Activated T-helper 17 cell treated with anti-CD3 and anti-CD28 coated beads, Interleukin-2, amount 50 U/mL, for 72 hours (primary cell): Measurements from ENCODE around the gene SLC9A1. TPM values are rescaled to one million over a fixed set of nuclear protein-coding genes. Genes with fewer than 3 reads are reported as not detected.

Experiments
- ATAC-seq: fragments of 150-1000 bp; cut with Tn5 transposase; replicated peaks from 2 replicates; pipeline ENCODE4 v1.10.0; 2021; ENCODE audit warnings: mild to moderate bottlenecking, moderate library complexity
- H3K27ac Mint-ChIP-seq: one replicate; pipeline ENCODE4 v1.8.0; 2022; ENCODE audit warnings: mixed read lengths
- H3K27me3 Mint-ChIP-seq: one replicate; pipeline ENCODE4 v1.8.0; 2022; ENCODE audit warnings: mixed read lengths
- H3K36me3 Mint-ChIP-seq: one replicate; pipeline ENCODE4 v1.8.0; 2022; ENCODE audit warnings: low read depth, mild to moderate bottlenecking, mixed read lengths
- H3K4me1 Mint-ChIP-seq: one replicate; pipeline ENCODE4 v1.8.0; 2022; ENCODE audit warnings: mixed read lengths
- H3K4me3 Mint-ChIP-seq: one replicate; pipeline ENCODE4 v1.8.0; 2022; ENCODE audit warnings: mild to moderate bottlenecking, mixed read lengths
- H3K9me3 Mint-ChIP-seq: one replicate; pipeline ENCODE4 v1.8.0; 2022; ENCODE audit warnings: mixed read lengths
- total RNA-seq, 2 donors: library from RNA; stranded (reverse); gene quantifications; one replicate each; pipeline ENCODE4 v1.2.3, GENCODE V29; 2022

The SLC9A1 gene
- total RNA-seq, 2 donors from 2014 or later: 15.3 to 20.6 TPM

DNA sequence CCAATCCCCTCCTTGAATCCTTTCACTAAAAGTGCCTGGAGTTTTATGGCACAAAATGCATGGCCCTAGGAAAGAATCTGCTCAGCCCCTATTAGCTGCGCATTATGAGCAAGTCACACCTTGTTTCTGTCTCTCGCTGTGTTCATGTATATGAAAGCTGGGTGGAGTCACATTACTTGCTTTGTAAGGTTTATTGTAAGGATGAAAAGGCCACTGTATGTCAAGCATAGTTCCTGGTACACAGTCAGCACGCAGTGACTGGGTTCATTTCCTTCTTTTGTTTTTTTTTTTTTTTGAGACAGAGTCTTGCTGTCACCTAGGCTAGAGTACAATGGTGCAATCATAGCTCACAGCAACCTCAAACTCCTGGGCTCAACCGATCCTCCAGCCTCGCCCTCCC lies 6.7 kb upstream of the SLC9A1 start:
- H3K9me3 Mint-ChIP-seq: no peaks in the 10 kb centered on the region
- no peak overlapping the region for H3K4me3 Mint-ChIP-seq
- H3K27me3 Mint-ChIP-seq: no peaks in the 10 kb centered on the region
- no peak for ATAC-seq
- no peak overlapping the region for H3K27ac Mint-ChIP-seq
- no peaks in the 10 kb centered on the region for H3K4me1 Mint-ChIP-seq
- no peaks in the 10 kb centered on the region for H3K36me3 Mint-ChIP-seq

DNA sequence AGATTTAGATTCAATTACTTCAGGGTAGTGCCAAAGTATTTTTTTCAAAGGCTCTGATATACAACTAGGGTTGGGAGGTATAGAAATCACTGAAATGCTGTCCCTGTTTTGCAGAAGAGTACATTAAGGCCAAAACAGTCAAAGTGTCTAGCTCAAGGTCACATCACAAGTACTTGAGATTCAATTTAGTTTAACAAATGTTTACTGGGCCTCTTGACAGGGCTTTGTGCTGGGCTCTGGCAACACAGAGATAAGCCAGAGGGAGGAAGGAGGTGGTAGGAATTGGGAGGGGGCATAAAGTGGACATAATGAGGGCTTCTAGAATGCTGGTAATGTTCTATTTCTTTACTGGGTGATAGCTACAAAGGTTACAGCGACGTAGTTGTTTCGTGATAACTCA lies 2.3 kb upstream of the SLC9A1 start:
- Mint-ChIP-seq H3K27ac (no peak overlapping the region), H3K9me3 (no peaks in the 10 kb centered on the region), H3K36me3 (no peaks in the 10 kb centered on the region), H3K4me3 (no peak overlapping the region), H3K4me1 (peaks cover 28% of the 10 kb centered on the region), H3K27me3 (no peaks in the 10 kb centered on the region)
- no peak for ATAC-seq

DNA sequence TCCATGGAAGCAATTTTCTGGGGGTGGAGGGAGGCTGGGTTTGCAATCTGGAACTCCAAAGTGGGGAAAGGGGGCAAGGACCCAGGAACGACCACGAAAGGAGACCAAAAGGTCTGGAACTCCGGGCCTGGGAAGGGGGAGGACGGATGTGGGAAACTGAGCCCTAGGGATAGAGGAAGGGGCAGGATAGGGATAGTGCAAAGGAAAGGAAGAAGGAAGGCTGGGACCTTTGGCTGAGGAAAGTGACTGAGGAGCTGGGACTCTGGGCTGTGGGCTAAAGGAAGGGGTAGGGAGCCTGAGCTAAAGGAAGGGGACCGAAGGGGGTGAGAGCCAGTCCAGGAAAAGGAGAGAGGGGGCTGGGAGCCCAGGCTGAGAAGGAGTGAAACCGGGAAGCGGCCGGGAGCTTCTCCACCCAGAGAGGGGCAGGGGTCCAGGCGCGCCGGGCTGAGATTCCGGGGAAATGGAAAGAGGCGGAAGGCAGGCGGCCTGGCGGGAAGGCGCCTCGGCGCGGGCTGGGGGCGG lies 395 bp downstream of the SLC9A1 start:
- no peaks in the 10 kb centered on the region for H3K9me3 Mint-ChIP-seq
- peak; percentile 1 for ATAC-seq
- peak overlapping the region; percentile 92 for H3K27ac Mint-ChIP-seq
- peaks cover 35% of the 10 kb centered on the region for H3K4me1 Mint-ChIP-seq
- no peaks in the 10 kb centered on the region for H3K36me3 Mint-ChIP-seq
- H3K27me3 Mint-ChIP-seq: no peaks in the 10 kb centered on the region
- peak overlapping the region; percentile 82 for H3K4me3 Mint-ChIP-seq

DNA sequence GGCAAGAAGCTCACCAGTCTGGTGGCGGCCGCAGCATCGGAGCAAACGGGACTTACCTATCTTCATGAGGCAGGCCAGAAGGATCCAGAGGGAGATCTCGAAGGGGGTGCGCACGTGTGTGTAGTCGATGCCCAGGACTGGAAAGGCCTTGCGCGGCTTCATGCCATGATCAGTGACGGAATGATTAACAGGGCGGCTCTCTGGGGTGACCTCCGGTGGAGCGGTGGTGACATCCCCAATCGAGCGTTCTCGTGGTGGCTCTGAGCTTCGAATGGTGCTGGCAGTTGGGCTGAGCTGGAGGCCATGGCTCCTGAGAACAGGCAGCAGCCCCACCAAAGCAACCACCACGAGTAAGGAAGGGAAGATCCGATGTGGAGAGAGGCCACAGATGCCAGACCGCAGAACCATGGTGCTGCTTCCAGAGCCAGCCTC lies 982 bp downstream of the SLC9A1 start:
- no peaks in the 10 kb centered on the region for H3K36me3 Mint-ChIP-seq
- peak overlapping the region; percentile 82 for H3K4me3 Mint-ChIP-seq
- peak overlapping the region; percentile 92 for H3K27ac Mint-ChIP-seq
- ATAC-seq: no peak
- H3K27me3 Mint-ChIP-seq: no peaks in the 10 kb centered on the region
- H3K9me3 Mint-ChIP-seq: no peaks in the 10 kb centered on the region
- peaks cover 40% of the 10 kb centered on the region for H3K4me1 Mint-ChIP-seq

DNA sequence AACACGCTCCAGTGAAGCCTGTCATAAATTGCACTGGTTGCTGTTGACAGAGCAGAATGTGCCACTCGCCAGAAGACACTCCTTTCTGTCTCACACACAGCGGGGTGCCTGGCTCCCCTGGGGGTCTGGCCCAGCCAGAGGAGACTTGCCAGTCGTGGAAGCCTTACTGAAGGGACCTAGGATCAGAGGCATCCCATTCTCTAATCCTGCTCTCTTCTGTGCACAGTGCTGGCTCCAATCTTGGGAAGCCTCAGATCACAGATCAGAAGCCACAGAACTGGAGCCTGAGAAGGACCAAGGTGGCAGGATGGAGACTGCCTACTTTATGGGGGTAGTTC lies 1.4 kb downstream of the SLC9A1 start:
- peak overlapping the region; percentile 82 for H3K4me3 Mint-ChIP-seq
- no peaks in the 10 kb centered on the region for H3K36me3 Mint-ChIP-seq
- no peaks in the 10 kb centered on the region for H3K9me3 Mint-ChIP-seq
- no peak for ATAC-seq
- peaks cover 43% of the 10 kb centered on the region for H3K4me1 Mint-ChIP-seq
- H3K27me3 Mint-ChIP-seq: no peaks in the 10 kb centered on the region
- H3K27ac Mint-ChIP-seq: peak overlapping the region; percentile 92

DNA sequence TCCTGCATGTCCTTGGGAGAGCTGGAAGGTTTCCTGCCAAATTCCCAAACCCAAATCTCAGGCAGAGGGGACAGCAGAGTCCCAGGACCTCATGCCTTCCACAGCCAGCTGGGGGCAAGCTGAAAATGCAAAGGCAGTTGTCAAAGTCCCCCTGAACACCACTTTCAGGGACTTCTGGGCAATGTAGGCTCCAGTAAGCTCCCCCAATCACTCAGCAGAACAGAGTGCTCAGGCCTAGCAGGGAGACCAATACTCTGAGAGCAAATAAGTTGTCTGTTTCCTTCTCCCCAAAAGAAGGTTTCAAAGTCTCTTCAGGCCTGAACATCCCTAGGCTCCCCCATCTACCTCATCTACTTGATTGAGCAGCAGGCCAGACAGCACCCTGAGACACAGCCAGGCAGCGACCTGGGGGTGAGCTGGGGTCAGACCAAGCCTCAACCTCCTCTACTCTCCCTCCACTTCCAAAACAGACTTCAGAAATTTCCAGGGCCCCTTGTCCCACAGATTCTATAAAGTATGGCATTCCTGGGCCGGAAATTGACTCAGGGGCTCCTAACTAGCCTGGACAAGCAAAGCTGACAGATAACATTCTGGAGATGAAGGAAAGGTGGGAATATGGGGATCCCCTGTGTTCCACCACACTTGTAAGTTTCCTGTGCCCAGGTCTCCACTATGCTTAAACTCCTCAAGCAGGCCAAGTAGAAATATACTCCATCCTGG lies 1.9 kb downstream of the SLC9A1 start:
- Mint-ChIP-seq H3K27me3 (no peaks in the 10 kb centered on the region), H3K4me1 (peaks cover 48% of the 10 kb centered on the region), H3K27ac (peak overlapping the region; percentile 92), H3K4me3 (peak overlapping the region; percentile 82), H3K36me3 (no peaks in the 10 kb centered on the region), H3K9me3 (no peaks in the 10 kb centered on the region)
- ATAC-seq: no peak

DNA sequence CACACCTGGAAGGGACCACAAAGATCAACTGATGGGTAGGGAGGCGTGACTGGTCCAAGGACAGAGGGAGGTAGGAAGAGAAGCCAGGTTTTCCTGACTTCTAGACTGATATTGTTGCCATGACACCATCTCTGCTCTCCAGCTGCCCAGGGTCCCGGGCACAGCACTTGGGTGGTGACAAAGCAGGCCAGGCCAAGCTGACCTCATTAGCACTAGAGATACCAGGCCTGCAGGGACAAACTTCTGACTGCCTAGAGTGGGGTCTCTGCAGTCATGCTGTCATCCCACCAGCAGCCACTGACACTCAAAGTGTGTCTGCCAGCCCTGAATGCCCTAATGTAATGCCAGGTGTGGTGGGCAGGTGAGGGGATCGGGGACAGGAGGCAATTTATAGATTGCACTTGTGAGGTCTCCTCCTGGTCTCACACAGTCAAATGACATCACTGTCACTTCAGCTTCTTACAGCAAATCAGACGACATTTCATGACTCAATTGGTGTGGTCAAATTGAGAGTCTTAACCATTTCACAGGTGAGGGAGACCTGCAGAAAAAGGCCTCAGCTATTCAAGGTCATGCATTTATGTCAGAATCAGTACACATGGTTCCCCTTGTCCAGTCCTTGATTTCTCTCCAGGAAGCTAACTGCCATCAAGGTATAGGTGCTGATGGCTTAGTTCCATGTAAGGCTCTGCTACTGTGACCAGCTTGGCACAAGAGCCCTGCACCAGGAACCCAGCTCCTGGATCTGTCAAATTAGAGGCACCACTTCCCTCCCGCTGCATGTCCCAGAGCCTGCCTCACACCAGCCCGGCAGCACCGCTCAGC lies 2.7 kb downstream of the SLC9A1 start:
- Mint-ChIP-seq H3K4me3 (peak overlapping the region; percentile 82), H3K27ac (peak overlapping the region; percentile 92), H3K27me3 (no peaks in the 10 kb centered on the region), H3K36me3 (no peaks in the 10 kb centered on the region), H3K4me1 (peaks cover 48% of the 10 kb centered on the region), H3K9me3 (no peaks in the 10 kb centered on the region)
- peak; percentile 27 for ATAC-seq

GRCh38 chr1:27150641-27151040 lies 4.3 kb downstream of the SLC9A1 start:
- H3K27ac Mint-ChIP-seq: no peak overlapping the region
- H3K27me3 Mint-ChIP-seq: no peaks in the 10 kb centered on the region
- no peak for ATAC-seq
- H3K9me3 Mint-ChIP-seq: no peaks in the 10 kb centered on the region
- no peaks in the 10 kb centered on the region for H3K36me3 Mint-ChIP-seq
- peaks cover 47% of the 10 kb centered on the region for H3K4me1 Mint-ChIP-seq
- no peak overlapping the region for H3K4me3 Mint-ChIP-seq

GRCh38 chr1:27150183-27150582 lies 4.7 kb downstream of the SLC9A1 start:
- Mint-ChIP-seq H3K27me3 (no peaks in the 10 kb centered on the region), H3K27ac (no peak overlapping the region), H3K36me3 (no peaks in the 10 kb centered on the region), H3K4me3 (no peak overlapping the region), H3K9me3 (no peaks in the 10 kb centered on the region), H3K4me1 (peaks cover 43% of the 10 kb centered on the region)
- ATAC-seq: no peak

DNA sequence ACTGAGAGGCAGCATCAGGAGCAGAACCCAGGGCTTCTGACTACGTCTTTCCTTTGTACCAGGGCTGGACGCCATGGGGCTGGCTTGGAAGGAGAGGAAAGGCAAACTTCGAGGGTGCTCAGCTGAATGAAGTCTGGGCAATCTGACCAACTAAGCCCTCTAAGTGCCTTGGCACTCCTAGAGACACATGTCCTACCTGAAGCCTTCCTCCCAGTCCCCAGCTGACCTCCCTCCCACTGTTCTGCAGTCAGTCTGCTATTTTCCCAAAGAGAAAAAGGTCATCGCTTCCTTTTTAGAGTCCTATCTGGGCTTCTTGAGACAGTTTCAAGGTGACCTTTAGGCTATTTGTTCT lies 5.2 kb downstream of the SLC9A1 start:
- Mint-ChIP-seq H3K27me3 (no peaks in the 10 kb centered on the region), H3K4me1 (peaks cover 43% of the 10 kb centered on the region), H3K27ac (no peak overlapping the region), H3K36me3 (no peaks in the 10 kb centered on the region), H3K9me3 (no peaks in the 10 kb centered on the region), H3K4me3 (no peak overlapping the region)
- no peak for ATAC-seq

GRCh38 chr1:27149084-27149761 lies 5.7 kb downstream of the SLC9A1 start:
- ATAC-seq: no peak
- no peaks in the 10 kb centered on the region for H3K27me3 Mint-ChIP-seq
- peaks cover 40% of the 10 kb centered on the region for H3K4me1 Mint-ChIP-seq
- H3K9me3 Mint-ChIP-seq: no peaks in the 10 kb centered on the region
- no peak overlapping the region for H3K4me3 Mint-ChIP-seq
- H3K36me3 Mint-ChIP-seq: no peaks in the 10 kb centered on the region
- peak overlapping the region; percentile 69 for H3K27ac Mint-ChIP-seq

DNA sequence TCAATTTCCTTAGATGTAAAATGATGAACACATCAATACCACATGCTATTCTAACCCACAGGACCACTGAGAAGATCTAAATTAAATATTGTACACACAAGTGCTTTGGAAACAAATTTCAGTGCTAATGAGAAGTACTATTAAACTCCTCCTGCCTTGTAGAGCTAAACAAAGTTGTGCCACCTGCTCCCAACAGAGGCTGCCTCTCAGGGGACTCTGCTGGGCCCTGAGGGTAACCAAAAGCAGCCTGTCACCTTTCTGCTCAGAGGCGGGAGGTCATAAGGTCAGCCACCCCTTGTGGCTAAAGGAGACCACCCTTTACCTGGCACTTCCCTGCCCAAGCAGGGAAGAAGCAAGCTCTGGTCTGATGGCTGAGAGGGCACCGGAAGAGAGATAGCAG lies 6.3 kb downstream of the SLC9A1 start:
- H3K36me3 Mint-ChIP-seq: no peaks in the 10 kb centered on the region
- no peak overlapping the region for H3K4me3 Mint-ChIP-seq
- ATAC-seq: no peak
- peaks cover 34% of the 10 kb centered on the region for H3K4me1 Mint-ChIP-seq
- H3K27me3 Mint-ChIP-seq: no peaks in the 10 kb centered on the region
- H3K27ac Mint-ChIP-seq: peak overlapping the region; percentile 69
- H3K9me3 Mint-ChIP-seq: no peaks in the 10 kb centered on the region

DNA sequence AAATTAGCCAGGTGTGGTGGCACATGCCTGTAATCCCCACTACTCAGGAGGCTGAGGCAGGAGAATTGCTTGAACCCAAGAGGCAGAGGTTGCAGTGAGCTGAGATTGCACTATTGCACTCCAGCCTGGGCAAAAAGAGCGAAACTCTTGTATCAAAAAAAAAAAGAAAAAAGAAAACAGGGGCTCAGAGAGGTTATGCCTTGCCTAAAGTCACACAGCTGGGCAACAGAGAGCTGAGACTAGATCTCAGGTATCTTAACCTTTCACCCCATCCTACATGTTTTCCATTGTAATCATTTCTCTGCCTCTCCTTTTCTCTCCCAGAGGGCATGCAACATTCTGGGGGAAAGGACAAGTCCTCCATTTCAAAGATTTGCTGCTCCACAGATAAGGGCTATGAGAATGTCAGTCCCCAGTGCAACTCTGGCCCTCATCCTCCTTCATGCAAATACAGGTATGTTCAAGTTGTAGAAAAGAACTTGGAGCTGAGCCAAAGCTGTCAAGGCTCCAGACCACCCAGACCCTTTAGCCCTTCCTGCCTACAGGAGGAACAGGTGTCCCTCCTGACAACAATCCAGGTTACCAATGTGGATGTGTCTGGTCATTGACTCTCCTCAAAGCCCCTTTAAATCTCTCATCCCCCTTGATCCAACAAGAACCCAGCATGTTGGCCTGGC lies 6.9 kb downstream of the SLC9A1 start:
- Mint-ChIP-seq H3K27me3 (no peaks in the 10 kb centered on the region), H3K4me1 (peaks cover 32% of the 10 kb centered on the region), H3K36me3 (no peaks in the 10 kb centered on the region), H3K9me3 (no peaks in the 10 kb centered on the region), H3K27ac (peak overlapping the region; percentile 69), H3K4me3 (no peak overlapping the region)
- no peak for ATAC-seq

GRCh38 chr1:27145934-27146354 lies 9.0 kb downstream of the SLC9A1 start:
- H3K27ac Mint-ChIP-seq: no peak overlapping the region
- H3K36me3 Mint-ChIP-seq: no peaks in the 10 kb centered on the region
- H3K4me1 Mint-ChIP-seq: peaks cover 26% of the 10 kb centered on the region
- ATAC-seq: no peak
- H3K27me3 Mint-ChIP-seq: no peaks in the 10 kb centered on the region
- H3K9me3 Mint-ChIP-seq: no peaks in the 10 kb centered on the region
- no peak overlapping the region for H3K4me3 Mint-ChIP-seq
